Prostate gland (tissue), 2 donors: ENCODE data around the gene STK25.

ENCODE experiments used
- CTCF ChIP-seq, 4 experiments: fragments of 200-600 bp in 2 of 4; fragments of 450-650 bp in 2 of 4; sonication (generic) in 2 of 4; IDR thresholded peaks; 1 replicate in 3 of 4; 2 replicates in 1 of 4; pipeline ENCODE4 v1.5.1; 2016 to 2019; ENCODE audit warnings: antibody characterized with exemption in 4 of 4, mild to moderate bottlenecking in 2 of 4, moderate library complexity in 2 of 4
- POLR2A ChIP-seq: fragments of 450-650 bp; IDR thresholded peaks from one replicate; pipeline ENCODE4 v1.6.1; 2016; ENCODE audit warnings: antibody characterized with exemption, mild to moderate bottlenecking
- POLR2AphosphoS5 ChIP-seq: sonication (generic); formaldehyde crosslinking; IDR thresholded peaks from one replicate; pipeline ENCODE4 v1.6.1; 2017; ENCODE audit warnings: antibody characterized with exemption

DNA sequence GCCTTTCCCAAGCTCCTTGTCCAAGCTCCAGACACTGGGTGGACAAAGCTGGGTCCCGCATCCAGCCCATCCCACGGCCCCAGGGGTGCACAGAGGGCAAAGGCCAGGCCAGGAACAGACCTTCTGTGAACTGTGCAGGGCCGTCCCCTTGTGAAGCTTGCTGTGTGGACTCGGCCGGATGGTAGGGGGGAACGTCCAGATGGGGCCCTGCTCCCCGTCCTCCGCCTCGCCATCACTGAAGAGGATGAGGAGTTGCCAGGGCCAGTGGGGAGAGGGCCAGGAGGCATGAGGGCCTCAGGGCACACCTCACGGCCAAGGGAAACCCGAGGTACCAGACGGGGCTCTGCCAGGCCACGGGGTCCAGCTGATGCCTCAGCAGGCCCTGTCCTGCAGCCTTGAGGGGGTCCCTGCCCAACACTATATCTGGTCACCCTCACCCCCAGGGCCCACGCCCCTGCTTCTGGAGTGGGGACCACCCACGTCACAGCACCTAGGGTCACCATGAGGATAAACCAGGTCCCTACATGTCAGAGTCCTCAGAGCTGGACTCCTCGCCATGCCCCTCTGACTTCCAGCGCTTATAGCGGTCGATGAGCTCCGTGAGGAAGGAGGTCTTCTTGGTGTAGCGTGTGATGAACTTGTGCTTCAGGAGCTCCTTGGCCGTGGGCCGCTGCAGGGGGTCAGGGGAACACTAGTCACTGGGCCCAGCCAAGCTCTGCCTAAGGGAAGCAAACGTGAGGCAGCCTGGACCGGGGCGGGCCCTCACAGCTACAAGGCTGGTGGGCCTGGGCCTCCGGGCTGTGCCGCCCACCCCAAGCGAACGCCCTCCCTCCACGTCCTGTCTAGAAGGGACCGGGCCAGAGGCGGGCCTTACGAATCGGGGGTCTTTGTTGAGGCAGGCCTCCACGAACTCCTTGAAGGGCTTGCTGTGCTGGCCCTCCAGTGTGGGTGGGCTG is 10.0 kb downstream of the STK25 start:
- TF ChIP-seq CTCF (IDR thresholded peaks at IDR 0.05) (no peak), POLR2A (no peak), POLR2AphosphoS5 (no peak)
